NCI-H1092 (cell line): ENCODE measurements around the gene NUDCD3.

ENCODE experiments used
- DNase-seq: peaks from one replicate; lab custom pipeline; 2025; lab: John Stamatoyannopoulos, UW

NUDCD3 gene

DNA sequence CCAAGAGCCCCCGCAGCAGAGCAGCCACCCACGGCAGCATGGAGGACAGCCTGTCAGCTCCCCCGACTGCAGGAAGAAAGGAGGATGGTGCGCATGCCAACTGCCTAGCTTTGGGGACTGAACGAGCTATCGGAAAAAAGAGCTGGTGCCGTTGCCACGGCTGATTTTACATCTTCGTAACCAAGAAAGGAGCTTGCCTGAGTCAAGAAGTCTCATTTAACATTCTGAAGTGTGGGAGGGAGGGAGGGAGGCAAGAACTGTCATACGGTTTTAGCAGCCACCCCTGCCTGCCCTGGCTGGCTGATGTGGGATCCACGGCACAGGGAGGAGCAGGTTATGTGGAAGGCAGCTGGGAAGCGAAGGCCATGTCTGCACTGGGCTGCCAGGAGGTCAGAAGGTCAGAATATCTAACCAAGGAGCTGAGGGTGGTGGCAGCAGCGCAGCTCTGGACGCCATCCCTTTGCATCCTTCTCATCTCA, 90.4 kb downstream of the NUDCD3 start:
- DNase-seq = no peak

DNA sequence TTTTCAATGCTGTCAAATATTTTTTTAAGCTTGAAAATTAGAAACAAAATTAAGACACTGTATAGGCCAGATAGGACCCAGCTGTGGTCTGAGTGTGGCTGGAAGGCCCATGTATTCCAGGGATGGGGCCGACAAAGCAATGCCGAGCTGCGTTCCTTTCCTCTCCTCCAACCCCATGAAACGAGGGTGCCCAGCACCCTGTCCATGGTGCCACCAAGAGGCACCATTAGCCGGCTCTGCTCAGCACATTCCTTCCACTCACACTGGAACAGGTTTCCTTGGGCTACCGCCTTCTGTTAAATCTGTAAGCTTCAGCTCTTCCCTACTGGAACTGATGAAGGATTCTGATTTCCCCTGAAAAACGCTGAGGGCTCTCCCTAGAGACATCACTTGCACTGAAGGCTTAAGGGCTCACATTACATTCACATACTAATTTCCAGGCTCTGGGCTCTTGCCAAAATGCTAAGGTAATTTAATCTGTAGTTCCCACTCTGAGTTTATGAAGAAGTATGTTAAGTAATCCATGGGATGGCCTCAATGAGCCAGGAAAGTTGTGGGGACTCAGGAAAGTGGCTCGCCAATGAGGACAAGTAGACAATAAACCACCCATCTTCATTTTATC, 91.4 kb downstream of the NUDCD3 start:
- peak; percentile 34 for DNase-seq

DNA sequence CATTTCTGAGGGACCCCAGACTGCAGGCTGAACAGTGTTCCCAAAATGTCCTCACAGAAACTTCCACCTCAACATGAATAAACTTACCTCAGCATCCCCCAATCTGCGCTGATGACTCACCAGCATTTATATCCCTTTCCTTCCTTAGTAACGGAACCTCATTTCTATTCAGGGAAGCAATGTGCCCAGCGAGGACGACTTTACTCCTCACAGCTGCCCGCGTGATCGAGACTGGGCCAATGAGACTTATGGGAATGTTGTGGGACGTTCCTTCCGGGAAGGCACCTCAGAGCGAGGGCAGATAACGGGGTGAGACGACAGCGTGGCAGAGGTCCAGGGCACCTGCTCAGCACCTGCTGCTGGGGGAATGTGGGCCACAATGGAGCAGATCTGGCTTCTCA, 91.9 kb downstream of the NUDCD3 start:
- no peak for DNase-seq

DNA sequence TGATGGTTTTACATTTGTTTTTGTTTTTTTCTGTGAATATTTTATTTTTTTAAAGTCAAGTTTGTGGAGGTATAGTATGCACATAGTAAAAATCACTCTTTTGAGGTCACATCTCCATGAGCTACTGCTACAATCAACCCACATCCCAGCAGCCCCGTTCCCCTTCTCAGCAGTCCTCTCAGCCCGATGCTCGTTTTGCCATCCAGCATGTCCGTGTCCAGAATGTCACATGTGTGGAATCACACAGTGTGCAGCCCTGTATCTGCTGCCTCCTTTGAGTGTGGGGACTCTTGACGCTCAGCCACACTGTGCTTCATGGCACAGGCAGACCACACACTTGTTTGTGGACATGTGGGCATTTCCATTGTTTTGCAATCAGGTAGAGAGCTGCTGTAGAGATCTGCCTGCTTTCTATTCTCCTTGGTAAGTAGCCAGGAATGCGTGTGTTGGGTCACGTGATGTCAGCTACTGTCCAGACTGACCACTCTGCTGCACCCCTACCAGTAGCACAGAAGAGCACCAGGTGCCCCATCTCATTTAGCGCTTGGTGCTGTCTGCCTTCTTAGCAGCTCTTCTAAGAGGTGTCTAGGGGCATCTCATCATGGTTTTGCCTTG, 93.4 kb downstream of the NUDCD3 start:
- DNase-seq = peak; percentile 14

DNA sequence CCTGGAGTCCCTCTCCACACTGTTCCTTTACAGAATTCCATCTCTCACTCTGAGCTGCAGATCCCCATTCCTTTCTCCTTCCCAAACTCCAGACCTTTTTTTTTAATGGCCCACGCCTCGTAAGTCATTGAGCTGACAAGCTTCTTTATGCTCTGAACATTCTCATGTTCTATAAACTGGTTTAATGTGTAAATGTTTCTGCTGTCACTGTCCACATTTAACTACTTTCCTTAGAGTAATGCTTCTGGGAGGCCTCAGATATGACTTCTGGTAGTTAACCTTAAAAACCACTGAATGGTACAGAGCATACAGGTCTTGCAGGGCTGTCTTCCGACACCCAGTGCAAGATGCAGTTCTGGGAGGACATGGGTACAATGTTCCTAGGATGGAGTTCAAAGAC, 94.0 kb downstream of the NUDCD3 start:
- DNase-seq = no peak

DNA sequence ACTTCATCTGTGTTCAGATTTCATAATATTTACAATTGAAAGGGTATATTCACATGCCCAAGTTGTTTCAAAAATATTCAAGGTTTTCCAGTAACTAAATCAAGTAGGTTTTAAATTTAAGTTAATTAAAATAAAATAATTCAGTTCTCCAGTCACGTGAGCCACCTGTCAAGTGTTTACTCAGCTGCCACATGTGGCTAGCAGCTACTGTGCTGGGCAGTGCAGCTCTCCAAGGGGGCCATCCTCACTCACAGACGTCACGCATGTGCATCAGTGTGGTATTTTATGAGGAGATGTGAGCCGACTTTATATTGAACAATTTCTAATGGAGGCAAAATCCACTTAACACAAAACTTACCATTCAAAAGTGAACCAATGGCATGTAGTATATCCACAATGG, 95.4 kb downstream of the NUDCD3 start:
- DNase-seq = peak; percentile 93

DNA sequence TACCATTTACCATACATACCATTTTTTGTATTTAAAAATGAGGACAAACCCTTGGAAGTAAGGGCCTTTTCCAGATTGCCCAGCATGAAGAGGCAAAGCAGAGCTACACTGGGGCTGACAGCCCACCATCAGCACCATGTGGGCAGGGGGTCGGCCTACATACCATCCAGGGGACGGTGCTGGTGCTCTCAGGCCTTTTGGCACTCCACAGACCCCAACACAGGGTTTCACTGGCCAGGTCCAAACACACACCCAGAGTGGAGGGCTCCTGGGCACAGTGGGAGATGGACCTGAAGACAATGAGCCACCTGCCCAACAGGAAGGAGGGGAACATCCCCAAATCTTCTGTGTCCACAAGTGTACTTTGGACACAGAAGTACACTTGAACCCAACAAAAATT, 95.8 kb downstream of the NUDCD3 start:
- DNase-seq = peak; percentile 71

DNA sequence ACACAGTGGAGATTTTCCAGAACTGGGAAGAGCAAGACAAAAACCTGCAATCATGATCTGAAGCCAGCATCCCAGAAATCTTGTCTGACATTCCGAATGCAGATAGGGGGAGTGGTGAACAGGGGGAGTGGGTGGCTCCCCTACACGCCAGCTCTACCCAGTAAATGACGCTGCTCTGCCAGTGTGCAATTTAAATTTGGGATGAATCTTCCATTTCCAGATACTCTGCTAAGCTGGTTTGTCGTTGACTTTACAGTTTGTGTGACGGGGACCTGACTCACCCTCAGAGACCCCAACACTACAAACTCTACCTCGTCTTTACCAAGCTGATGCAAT, 96.4 kb downstream of the NUDCD3 start:
- DNase-seq = no peak

DNA sequence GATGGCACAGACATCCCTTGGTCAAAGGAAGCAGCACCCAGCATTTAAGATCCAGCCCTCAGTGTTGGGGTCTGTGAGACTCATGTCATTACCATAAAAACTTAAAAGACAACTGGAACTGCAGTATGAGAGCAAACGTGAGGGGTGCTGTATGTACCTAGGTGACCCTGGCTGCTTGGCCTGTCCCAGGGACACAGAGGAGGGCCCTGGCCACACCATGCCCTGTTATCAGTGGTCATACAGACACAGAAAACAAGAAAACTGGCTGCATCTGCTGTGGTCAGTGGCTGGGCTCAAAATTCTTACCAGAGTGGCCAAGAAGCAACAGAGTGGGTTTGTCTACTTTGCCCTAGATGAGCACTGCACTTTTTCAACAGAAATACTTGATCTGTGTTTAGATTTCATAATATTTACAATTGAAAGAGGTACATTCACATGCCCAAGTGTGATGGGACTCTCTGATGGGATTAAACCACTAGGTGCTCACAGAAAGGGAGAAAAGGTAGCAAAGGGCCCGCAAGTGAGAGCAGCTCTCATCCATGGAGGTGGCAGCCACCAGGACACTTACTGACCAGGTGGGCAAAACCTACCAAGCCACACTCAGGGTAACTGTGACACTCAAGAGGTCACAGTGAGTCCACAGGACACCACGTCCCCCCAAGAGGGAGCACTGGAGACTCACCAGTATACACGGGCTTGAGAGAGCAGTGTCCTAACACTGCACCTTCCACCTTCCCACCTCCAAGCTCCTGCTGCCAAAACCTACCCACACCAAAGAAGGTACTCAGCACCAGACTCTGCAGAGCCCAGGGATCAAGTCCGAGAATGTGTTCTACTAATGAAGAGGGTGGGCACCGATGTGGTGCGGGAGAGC, 97.0 kb downstream of the NUDCD3 start:
- no peak for DNase-seq

DNA sequence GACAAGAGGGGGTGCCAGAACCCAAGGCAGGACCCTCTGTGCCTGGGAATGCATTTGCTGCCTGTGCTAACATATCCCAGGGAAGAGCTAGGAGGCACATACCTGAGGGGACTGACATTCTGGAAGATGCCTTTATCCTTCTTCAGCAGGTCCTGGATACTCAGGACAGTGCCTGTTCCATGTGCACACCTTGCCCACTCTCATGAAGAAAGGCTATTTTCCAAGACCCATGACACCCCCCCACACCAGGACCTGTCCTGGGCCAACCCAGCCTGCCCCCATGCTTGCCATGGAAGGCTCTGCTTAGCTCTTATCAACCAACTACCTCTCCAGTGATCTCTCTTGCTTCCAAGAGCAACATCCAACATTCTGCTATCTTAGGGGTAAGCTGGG, 97.8 kb downstream of the NUDCD3 start:
- no peak for DNase-seq

DNA sequence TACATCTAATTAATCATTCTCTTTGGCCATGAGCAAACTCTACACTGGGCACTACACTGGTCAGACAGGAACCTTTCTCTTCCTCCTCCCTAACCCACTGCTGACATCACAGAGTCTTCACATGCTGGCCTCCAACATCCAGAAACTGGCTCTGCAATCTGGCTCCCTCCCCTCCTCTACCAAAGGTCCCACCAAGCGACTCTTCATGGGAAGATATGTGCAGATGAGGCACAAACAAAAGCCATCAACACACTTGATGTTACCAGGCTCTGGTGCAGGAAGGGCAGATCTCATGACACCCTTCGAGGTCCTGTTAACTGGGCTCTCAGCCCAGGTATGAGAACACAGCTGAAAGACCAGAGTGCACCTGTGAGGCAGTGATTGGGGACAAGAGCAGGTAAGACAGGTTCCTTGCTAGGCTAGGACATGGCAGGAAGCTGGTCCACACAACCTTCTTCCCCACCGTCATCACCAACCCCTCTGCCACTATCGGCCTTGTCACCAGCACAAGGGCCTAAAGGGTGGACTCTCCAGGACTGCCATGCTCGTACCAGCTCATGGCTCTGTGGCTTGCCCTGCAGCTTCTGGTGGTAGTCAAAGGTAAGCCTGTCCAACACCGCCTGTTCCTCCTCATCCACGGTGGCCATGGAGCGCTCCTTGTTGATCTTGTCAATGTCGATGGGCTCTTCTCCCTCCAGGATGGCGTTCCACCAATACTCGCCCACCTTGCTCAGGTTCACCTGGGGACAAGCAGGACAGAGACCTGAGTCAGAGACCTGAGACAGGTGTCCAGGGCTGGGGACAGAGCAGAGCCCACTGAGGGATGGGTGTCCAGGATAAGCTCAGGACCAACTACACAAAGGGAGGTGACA, 98.5 kb downstream of the NUDCD3 start:
- DNase-seq = no peak

DNA sequence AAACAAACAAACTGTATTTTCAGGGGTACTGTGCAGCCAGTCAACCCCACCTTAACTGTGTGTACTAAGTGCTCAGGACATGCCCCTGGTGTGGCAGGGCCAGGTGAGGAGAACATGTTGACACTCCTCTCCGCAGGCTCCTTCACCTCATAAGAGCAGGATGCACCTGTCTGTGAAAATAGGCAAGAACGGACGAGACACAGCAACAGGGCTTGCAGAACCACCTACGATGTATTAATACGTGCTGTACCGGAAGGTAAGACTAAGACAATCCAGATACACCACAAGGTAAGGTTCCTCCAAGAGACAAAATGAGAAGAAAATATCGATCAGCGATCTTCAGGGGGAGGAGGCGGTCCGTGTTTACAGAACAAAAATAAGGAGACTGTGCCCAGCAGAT, 99.3 kb downstream of the NUDCD3 start:
- DNase-seq = no peak

DNA sequence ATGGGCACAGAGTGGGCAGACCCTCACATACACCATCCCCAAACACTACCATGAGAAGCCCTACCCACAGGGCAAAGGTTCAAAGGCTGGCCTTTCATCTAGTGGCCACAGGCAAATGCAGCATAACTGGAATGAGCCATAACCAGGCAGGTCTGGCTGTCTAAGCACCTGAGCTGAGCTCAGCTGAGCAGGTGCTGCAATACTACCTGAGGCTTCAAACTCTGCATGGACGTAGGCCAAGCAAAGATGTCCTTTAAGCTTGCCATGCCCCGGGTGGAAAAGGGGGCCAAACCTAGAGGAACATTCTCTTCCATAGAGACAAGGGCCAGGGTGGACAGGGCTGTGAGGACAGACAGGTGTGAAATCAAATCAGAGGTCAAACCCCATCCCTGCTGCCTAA, 99.8 kb downstream of the NUDCD3 start:
- DNase-seq = no peak

DNA sequence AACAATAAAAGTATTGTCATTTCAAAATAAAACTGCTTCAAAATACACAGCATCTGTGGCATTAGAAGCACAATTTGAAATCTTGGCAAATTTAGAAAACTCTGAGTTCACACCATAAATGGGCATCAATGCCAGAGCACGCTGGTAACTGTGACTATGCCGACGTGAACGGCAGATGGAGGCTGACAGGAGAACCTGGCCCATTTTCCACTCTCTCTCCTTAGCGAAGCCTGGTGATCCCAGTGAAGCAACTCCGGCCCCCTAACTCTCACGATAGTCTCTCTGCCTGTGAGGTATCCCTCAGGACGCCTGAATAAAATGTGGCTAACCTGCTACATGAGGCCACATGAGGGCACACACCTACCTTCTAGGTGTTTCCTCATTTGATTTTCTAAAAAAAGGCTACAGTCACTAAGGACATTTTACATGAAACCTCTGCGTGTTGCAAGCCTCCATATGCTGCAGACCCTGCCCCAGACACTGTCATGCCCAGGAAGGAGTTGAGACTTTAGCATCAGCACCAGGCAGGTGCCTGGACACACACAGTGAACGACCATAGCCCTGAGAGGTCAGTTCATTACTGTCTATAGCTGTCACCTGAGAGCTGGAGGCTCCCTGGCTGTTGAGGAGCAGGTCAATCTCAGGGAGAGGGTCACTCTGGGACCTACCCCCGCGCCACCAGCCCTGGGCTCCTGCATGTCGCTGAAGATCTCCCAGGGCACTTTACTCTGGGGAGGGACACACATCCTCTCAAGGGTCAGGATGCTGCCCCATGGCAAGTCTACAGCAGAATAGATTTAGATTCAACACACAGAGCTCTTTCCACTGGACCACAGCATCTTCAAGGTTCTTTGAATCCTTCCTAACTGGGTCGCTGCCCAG, 102.1 kb downstream of the NUDCD3 start:
- no peak for DNase-seq

DNA sequence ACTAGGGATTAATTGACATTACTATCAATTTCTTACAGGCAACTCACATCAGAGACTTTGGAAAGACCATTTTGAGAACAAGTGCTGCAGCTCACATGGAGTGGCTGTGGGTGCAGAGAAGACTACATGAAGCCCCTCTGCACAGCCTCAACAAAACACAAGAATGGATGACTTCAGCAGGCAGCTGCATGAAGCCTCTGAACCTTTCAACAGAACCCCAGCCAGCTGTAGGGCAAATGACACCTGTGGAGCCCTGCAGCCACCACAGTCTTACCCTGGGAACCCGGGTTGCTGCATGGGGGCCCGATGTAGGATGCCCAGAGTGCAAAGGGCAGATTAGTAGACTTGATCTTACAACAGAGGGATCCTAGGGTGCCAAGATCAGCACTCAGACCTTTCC, 103.1 kb downstream of the NUDCD3 start:
- DNase-seq = no peak

DNA sequence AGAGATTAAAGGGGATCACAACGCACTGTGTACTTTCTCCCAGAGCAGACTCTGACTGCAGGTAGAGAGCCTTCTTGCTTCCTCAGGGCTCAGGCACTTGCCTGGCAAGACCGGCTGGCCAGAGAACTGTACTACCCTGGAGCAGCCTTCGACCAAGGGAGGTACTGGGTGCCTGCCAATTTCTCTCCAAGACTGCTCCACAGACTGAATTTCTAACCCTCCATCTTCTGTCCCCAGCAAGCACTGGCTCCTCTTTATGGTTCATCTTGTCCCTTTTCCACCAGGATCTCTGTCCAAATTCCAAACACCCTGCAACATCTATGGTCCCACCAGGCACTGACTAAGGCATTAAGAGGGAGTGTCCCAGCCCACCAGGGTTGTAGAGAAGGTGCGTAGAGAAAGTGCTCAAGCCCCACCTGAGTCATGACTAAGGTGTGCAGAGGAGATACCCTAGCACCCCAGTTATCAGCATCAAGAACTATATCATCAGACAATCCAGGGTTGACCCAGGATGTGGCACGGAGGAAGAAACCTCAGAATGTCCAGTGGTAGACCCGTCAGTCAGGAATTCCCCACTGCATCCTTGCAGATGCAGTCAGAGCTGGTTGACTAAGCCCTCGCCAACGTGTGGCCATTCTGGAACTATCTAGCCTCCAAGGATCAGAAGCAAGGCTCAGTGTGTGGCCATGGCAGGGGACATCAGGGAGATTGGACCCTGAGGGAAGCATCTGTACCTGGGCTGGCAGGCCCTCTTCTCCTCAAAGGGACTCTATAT, 104.1 kb downstream of the NUDCD3 start:
- DNase-seq = no peak

DNA sequence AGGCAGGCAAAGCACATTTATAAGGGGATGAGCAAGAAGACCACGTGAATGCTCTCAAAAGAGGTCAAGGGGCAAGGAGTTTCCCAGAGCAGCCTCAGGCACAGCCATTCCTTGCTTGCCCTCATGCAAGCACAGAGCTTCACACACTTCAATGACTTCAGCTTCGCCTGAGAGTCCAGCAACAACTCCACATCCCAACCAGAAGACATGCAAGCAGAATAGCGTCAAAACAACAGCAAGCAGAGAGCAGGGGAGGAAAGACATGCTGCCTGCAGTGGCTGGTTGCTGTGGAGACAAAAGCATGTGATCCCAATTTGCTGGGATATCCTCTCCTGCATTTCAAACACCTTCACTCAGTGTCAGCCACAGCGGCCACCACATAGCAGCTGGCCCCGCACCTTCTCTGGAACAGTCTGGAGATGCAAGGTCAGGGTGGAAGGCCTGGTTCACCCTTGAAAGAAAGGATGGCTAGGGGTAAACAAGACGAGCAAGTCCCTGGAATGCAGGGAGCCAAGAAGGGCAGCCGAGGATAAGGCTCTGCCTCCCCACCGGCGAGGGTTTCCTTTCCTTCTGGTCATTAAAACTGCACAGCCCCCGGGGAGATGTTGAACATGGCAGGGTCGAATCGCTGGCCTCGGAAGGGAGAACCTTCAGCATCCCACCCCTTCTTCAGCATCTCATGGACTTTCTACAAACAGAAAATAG, 104.9 kb downstream of the NUDCD3 start:
- DNase-seq = no peak

DNA sequence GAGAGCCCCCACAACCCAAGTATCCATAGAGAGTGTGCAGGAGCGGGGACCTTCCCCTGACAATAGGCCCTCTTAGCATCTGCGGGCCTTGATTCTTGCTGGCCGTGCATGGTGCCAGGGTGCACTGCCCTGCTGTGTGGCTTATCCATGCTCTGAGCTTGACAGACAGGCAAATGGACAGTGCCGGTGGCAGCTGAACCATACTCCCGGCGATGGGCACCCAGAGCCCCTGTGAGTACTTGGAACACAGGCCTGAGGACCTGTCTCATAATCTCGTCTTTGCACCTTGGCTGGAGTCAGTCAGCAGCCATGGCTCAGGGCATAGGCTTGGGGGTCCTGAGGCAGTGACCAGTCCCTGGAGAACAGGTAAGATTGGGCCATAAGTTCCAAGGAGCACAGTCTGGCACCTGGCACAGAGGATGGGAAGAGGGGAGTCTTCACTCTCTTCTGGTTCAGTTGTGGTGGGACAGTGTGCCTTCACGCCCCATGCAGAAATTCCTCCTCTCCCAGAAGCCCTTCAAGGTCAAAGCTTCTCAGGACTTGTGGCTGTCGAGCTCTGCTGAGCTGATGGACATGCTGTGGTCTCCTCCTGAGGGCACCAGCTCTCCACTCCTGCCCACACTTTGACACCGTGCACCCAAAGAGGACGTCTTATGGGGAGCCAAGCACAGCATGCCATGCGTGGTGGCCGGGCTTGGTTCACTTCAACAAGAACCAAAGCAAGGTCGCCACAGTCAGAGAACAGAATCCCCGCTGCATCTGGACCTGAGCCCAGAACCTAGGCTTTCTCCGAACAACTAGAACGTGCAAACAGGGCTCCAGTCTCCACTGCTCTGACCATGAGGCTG, 105.6 kb downstream of the NUDCD3 start:
- no peak for DNase-seq

DNA sequence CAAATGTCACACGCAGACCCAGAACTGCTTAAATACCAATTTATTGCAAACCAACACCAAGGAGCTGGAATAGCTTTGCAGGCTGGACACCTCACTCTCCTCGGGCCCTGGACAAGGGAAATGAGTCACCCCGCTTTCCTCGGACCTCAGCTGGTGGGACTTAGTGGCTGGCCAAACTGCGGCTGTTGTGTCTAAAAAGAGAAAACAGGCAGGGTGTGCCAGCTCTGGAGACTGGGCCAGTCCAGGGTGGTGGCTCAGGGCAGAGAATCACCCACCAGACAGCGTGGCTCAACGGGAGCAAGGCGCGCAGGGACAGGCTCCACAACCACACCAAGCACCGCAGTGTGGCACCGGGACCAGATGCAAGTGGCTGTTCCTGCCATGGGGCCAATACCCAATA, 106.9 kb downstream of the NUDCD3 start:
- no peak for DNase-seq
